22Rv1 (cell line): ENCODE measurements around the gene RICTOR.

Experiments
- ZFX ChIP-seq: fragments of 450-650 bp; IDR thresholded peaks from 2 replicates; pipeline ENCODE4 v1.6.1; 2017; ENCODE audit warnings: antibody characterized with exemption, borderline replicate concordance
- TF ChIP-seq, protein P1 (sequence below): fragments of 450-650 bp; IDR thresholded peaks from 2 replicates; pipeline ENCODE4 v1.5.1; 2017; ENCODE audit warnings: mild to moderate bottlenecking

DNA sequence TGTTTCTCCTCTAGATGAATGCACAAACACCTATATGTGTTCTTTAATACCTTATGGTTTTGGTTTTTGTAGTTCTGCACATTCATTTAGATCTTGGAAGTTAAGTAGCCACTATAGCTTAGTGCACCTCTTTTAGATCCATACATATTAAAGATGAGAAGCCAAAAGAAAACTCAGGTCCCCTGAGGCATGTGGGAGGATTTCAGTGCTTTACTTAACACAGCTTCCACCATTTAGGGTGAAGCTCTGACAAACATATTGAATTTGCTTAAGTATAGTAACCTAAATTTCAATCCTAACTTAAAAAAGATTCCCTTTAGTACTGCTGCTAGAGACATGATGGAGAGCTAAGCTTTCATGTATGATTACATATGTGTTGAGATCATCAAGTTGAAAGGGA lies 25.6 kb upstream of the RICTOR start:
- TF ChIP-seq, protein P1, sequence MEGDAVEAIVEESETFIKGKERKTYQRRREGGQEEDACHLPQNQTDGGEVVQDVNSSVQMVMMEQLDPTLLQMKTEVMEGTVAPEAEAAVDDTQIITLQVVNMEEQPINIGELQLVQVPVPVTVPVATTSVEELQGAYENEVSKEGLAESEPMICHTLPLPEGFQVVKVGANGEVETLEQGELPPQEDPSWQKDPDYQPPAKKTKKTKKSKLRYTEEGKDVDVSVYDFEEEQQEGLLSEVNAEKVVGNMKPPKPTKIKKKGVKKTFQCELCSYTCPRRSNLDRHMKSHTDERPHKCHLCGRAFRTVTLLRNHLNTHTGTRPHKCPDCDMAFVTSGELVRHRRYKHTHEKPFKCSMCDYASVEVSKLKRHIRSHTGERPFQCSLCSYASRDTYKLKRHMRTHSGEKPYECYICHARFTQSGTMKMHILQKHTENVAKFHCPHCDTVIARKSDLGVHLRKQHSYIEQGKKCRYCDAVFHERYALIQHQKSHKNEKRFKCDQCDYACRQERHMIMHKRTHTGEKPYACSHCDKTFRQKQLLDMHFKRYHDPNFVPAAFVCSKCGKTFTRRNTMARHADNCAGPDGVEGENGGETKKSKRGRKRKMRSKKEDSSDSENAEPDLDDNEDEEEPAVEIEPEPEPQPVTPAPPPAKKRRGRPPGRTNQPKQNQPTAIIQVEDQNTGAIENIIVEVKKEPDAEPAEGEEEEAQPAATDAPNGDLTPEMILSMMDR: no peak
- no peak for TF ChIP-seq ZFX
